Tibial artery (tissue), 4 donors: ENCODE data around the gene SKAP1.

Experiments
- DNase-seq, 2 donors: peaks; one replicate each; pipeline ENCODE4 v3.0.0-alpha.2; 2019
- H3K27ac ChIP-seq, 2 donors: fragments of 200-600 bp; sonication (generic) in 1 of 2; 1 replicate in 1 of 2; 2 replicates in 1 of 2; pipeline ENCODE4 v1.5.1; 2018 to 2019; ENCODE audit warnings: mild to moderate bottlenecking in 1 of 2
- H3K27me3 ChIP-seq, 2 donors: fragments of 200-600 bp; sonication (generic) in 1 of 2; one replicate each; pipeline versions ENCODE4 v1.5.1 to v1.6.0; 2016 to 2019
- H3K36me3 ChIP-seq, 3 donors: fragments of 200-600 bp; sonication (generic) in 2 of 3; one replicate each; pipeline ENCODE4 v1.5.1; 2016 to 2019; ENCODE audit warnings: mild to moderate bottlenecking in 2 of 3
- H3K4me1 ChIP-seq, 4 donors: fragments of 200-600 bp; sonication (generic) in 2 of 4; 1 replicate in 3 of 4; 2 replicates in 1 of 4; pipeline ENCODE4 v1.5.1; 2016 to 2019
- H3K4me3 ChIP-seq, 2 donors: fragments of 200-600 bp; sonication (generic) in 1 of 2; 1 replicate in 1 of 2; 2 replicates in 1 of 2; pipeline ENCODE4 v1.5.1; 2018 to 2019; ENCODE audit warnings: mild to moderate bottlenecking in 2 of 2
- H3K9me3 ChIP-seq, 3 donors: fragments of 200-600 bp; sonication (generic) in 1 of 3; one replicate each; pipeline ENCODE4 v1.5.1; 2016 to 2019
- CTCF ChIP-seq, 2 experiments: fragments of 200-600 bp in 1 of 2; fragments of 450-650 bp in 1 of 2; IDR thresholded peaks; one replicate each; pipeline ENCODE4 v1.5.1; 2017 to 2019; ENCODE audit warnings: antibody characterized with exemption in 2 of 2, mild to moderate bottlenecking in 1 of 2, moderate library complexity in 1 of 2
- intact Hi-C: fragments of 100-400 bp; cut with DNase I; formaldehyde crosslinking; loops from one replicate; pipeline ENCODE4 v1.15.0; 2023; ENCODE audit warnings: low total_unique reads

The SKAP1 gene

GRCh38 chr17:48163809-48164208 is 266.2 kb downstream of the SKAP1 start:
- no peak overlapping the region for H3K4me3 ChIP-seq
- no peak for DNase-seq
- no peak for TF ChIP-seq CTCF (IDR thresholded peaks at IDR 0.05)
- H3K27me3 ChIP-seq, result peaks cover 0 to 15% of the 10 kb centered on the region in 2 donors
- intact Hi-C loops, result no loop called here
- no peak overlapping the region for H3K27ac ChIP-seq
- H3K4me1 ChIP-seq, result no peaks in the 10 kb centered on the region
- no peaks in the 10 kb centered on the region for H3K36me3 ChIP-seq
- H3K9me3 ChIP-seq, result no peaks in the 10 kb centered on the region

- Histone ChIP-seq H3K27me3 (peaks cover 0 to 7% of the 10 kb centered on the region in 2 donors), H3K27ac (no peak overlapping the region), H3K4me3 (no peak overlapping the region), H3K4me1 (no peaks in the 10 kb centered on the region), H3K9me3 (no peaks in the 10 kb centered on the region), H3K36me3 (no peaks in the 10 kb centered on the region)
- no peak for TF ChIP-seq CTCF (IDR thresholded peaks at IDR 0.05)
- DNase-seq, result no peak
- intact Hi-C loops, result no loop called here
These were observed 267.0 kb downstream of the SKAP1 start for GRCh38 chr17:48162946-48163506.

GRCh38 chr17:48162306-48162934 is 267.6 kb downstream of the SKAP1 start:
- no peak for TF ChIP-seq CTCF (IDR thresholded peaks at IDR 0.05)
- peaks cover 0 to 5% of the 10 kb centered on the region in 2 donors for H3K27me3 ChIP-seq
- no peak overlapping the region for H3K27ac ChIP-seq
- H3K36me3 ChIP-seq, result no peaks in the 10 kb centered on the region
- no peaks in the 10 kb centered on the region for H3K4me1 ChIP-seq
- no peak overlapping the region for H3K4me3 ChIP-seq
- intact Hi-C loops, result no loop called here
- H3K9me3 ChIP-seq, result no peaks in the 10 kb centered on the region
- DNase-seq, result no peak

- Histone ChIP-seq H3K27ac (no peak overlapping the region), H3K4me1 (no peaks in the 10 kb centered on the region), H3K9me3 (no peaks in the 10 kb centered on the region), H3K27me3 (peaks cover 0 to 13% of the 10 kb centered on the region in 2 donors), H3K36me3 (no peaks in the 10 kb centered on the region), H3K4me3 (no peak overlapping the region)
- intact Hi-C loops, result no loop called here
- TF ChIP-seq CTCF (IDR thresholded peaks at IDR 0.05), result no peak
- DNase-seq, result no peak
These were observed 268.7 kb downstream of the SKAP1 start for GRCh38 chr17:48161127-48161905.

- intact Hi-C loops, result no loop called here
- no peaks in the 10 kb centered on the region for H3K4me1 ChIP-seq
- H3K36me3 ChIP-seq, result no peaks in the 10 kb centered on the region
- no peaks in the 10 kb centered on the region for H3K9me3 ChIP-seq
- no peak overlapping the region for H3K27ac ChIP-seq
- H3K27me3 ChIP-seq, result peaks cover 0 to 22% of the 10 kb centered on the region in 2 donors
- no peak for TF ChIP-seq CTCF (IDR thresholded peaks at IDR 0.05)
- no peak for DNase-seq
- no peak overlapping the region for H3K4me3 ChIP-seq
These were observed 269.6 kb downstream of the SKAP1 start for GRCh38 chr17:48160177-48161081.
